Renal cortex interstitium (tissue), 11 donors: ENCODE results near the gene RXRB. TPM values are rescaled to one million over a fixed set of nuclear protein-coding genes. Genes with fewer than 3 reads are reported as not detected.
A peak's percentile ranks its signal among the peaks of the same experiment; 100 is the strongest.
"Not testable (repeated sequence)": the region's sequence is repeated elsewhere in the genome, so short reads cannot be mapped to it uniquely, and the experiment has no call there.

ENCODE experiments used
- DNase-seq, 11 donors: peaks; one replicate each; pipeline ENCODE4 v3.0.0-alpha.2; 2013; ENCODE audit warnings: low read depth in 9 of 11, low spot score in 4 of 11; ENCODE audit errors: extremely low read depth in 1 of 11
- polyA plus RNA-seq, 3 donors: library from polyadenylated mRNA; unstranded; fragments of 120-200 nt; gene quantifications; one replicate each; pipeline ENCODE4 v1.2.1, GENCODE V29; 2013; ENCODE audit not compliant: insufficient read length in 3 of 3

RXRB gene
- polyA plus RNA-seq, 3 donors: 51.1 to 64.5 (median 61.0) TPM

DNA sequence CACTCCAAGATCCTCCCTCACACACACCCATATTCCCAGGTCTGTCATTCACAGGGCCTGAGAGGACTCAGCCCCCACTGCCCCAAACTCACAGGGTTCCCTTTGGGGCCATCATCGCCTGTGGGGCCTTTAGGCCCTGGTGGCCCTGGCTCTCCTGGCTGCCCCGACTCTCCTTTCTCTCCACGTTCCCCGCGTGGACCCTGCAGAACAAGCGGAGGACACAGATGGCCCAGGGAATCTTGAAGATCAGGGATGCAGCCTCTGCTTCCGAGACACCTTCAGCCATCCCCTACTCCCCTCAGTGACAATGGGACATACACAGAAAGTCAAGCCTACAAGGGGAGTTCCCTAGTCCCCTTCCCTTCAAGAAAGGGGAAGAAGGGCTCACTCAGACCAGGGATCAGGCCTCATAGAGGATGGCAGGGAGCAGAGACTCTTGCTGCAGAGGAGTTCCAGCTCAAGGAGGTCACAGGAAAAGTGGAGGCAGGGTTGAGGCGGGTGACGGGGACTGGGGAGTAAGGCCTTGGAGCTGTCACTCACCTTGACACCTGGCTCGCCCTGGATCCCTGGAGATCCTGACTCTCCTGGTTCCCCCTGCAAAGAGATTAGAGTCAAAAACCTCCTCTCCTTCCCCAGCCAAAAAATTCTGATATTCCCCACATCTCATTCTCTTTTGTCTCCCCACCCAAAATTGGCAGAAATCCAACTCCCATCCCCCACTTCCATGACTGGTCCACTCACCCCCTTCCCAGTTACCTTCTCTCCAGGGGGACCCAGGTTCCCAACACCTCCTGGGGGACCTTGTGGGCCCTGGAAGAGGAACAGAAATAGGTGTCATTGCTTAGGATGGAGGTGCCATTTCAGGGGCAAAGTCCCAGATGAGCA lies 30.9 kb downstream of the RXRB start:
- no peak for DNase-seq

DNA sequence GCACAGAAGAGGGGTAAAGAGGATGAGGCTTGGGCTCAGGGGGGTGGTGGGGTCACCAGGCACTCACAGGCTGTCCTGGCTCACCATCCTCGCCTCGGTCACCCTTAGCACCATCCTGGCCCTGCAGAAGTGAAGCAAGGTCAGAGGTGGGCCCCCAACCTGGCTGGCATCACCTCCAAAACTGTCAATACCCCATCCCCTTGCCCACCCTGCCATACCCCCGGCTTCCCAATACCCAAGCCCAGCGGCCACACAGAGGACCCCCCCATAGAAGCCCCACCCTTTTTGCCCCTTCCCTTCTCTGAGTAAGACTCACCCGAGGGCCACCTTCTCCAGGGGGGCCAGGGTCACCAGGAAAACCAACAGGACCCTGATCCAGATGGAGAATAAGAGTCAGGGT lies 31.8 kb downstream of the RXRB start:
- DNase-seq: no peak

DNA sequence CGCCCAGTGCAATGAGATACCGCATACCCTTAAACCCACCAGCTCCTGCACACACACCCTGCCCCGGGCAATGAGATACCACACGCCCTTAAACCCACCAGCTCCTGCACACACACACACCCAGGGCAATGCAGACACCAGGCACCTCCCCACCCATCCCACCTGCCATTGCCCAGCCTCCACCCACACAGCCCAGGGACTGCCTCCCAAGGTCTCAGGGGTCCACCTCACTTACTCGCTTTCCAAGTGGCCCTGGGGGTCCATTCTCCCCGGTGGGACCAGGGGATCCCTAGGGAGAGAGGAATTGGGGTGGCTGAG lies 32.2 kb downstream of the RXRB start:
- DNase-seq: no peak

DNA sequence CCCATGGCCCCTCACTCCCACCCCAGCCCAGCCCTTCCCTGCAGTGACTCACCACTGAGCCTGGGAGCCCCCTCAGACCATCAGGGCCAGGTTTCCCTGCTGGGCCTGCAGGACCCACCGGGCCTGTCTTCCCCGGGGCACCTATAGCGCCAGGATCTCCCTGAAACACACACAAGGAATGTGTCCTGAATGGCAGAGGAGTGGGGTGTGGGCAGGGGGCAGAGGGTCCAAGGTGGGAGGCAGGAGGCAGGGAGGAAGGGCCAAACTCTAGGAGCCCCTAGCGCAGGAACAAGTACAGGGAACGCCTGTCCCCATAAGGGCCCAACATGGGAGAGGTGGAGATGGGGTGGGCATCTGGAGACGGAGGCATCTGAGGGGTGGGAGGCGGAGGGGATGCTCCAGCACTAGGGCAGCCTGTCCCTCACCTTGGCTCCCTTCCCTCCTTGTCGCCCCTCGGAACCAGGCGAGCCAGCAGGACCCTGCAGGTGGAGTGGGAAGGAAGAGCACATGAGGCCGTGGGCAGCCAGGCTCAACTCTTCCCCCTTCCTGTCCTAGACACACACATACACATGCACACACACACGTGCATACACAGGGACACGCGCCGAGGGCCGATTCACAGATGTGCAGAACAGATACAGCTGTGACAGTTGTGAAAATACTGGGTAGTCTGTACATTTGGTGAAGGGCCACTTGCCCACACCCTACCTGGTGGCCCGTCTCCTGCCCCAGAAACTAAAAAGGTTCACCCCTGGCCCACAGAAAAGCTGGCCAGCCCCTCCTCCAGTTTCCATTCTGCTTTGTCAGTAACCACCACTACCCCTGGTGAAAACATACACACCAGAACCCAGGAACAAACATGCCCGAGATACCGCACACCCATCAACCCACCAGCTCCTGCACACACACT lies 32.8 kb downstream of the RXRB start:
- DNase-seq: no peak

DNA sequence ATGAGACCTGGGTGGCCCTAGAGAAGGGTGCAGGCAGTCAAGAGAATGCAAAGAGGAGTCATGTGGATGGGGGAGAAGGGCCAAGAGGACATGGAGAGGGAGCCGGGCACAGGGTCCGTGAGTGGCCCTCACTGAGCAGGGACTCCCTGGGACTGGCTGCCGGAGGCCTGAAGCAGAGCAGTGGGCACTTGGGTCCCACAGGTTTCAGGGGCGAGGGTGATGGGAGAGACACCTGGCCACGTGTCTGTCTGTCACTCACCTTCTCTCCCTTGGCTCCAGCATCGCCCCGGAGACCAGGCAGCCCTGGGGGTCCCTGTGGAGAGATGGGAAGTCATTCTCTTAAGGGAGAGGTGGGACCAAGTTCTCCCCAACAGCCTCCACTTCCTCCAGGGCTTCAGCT lies 33.7 kb downstream of the RXRB start:
- DNase-seq: no peak

DNA sequence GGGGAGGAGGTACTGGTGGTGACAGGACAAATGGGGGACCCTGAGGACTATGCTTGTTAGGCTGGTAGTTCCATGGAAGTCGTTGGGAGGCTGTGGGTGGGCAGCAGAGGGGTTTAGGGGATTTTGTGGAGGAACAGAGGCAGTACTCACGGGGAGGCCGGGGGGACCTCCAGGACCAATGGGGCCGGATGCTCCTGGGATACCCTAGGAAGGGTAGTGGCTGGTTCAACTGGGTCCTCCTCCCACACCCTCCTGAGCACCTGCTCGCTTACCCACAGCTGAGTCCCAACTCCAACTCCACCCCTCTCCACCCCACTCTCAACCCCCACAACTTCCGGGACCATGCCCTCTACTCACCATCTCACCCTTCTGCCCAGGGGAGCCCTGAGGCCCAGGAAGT lies 34.1 kb downstream of the RXRB start:
- no peak for DNase-seq

DNA sequence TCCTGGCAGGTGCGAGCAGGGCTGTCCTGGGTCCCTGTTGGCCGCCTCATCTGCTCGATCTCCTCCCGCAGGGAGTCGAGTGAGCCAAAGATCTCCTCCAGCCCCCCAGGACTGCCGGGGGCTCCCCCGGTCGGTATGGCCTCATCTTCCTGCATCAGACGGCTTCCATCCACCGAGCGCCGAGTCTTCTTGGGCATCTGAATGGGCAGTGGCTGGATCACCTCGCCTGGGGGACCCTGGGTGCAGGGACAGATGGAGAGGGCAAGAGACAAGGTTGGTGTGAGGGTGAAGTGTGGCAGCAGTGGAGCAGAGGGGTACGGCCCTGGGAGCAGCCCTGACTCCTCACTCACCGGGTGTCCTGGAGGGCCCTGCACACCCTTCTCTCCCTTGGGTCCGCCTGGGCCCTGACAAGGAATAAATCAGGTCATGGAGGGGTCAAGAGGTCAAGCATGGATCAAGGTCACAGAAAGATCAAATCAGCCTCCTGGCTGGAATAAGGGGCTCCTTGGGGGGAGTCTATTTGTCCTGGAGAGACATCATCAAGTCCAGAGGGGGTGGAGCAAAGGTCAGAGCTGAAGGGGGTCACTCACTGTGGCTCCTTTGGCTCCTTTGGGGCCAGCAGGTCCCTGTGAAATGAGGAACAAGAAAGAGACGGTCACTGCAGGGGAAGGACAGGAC lies 34.7 kb downstream of the RXRB start:
- DNase-seq: no peak

DNA sequence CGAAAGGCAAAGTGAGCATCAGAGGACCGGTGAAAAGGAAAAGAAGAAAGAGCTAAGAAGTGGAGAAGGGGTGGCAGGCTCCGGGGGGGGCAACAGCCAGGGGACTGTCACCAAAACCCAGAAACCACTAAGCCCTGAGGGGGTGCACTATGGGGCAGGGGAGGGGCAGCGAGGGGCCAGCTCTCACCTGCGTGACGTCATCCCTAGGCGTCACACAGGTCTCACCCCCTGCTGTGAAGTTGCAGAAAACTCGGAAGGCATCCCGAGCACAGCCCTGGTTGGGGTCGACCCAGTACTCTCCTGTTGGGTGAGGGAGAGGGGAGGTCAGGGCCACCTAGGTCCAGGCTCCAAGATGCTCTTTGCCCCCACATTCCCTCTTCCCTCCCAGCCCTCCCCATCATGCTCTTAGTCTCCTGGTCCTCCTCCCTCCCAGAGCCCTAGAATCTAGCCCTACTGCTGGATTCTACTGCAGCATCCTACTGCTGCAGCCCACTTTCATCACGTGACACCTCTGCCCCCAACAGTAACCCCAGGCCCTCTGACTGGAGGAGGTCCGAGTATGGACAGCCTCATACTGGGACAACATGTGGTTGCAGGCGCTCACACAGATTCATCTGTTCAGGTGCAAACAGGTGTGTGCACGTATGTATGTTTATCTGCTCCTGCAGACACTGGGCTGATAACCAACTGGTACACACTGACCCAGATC lies 35.6 kb downstream of the RXRB start:
- DNase-seq: no peak

DNA sequence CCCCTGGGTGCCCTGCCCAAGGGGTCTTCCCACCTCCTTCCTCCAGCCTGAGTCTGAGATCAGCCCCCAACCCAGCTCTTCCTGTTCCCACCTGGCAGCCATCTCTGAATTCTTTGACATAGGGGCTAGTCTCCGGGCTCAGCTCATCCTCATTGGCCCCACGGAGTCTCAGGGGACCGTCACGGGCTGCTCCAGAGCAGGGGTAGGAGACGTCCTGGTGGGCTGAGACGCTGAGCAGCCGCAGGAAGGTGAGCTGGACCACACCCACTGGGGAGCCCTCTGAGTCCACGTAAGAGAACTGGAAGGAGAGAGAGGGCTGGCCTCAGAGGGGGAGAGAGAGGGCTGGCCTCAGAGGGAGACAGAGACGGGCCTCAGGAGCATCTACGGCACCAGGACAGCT lies 36.3 kb downstream of the RXRB start:
- no peak for DNase-seq

DNA sequence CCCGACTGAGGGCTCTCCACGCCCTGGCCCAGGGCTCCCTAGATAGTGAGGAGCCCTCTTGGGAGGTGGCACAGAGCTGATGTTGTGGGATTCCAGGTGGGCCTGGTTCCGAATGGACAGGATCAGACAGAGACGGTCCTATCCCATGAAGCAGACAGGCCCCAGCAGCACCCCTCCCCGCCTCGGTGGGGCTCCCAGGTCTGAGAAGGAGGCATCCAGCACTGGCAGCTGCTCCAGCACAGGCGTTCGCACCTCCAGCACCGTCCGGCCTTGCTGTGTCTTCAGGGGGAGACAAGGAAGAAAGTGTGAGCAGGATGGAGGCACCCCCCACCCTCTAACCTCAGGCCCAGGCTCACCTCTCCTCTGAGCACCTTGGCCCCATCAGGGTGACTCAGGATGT lies 36.9 kb downstream of the RXRB start:
- no peak for DNase-seq

DNA sequence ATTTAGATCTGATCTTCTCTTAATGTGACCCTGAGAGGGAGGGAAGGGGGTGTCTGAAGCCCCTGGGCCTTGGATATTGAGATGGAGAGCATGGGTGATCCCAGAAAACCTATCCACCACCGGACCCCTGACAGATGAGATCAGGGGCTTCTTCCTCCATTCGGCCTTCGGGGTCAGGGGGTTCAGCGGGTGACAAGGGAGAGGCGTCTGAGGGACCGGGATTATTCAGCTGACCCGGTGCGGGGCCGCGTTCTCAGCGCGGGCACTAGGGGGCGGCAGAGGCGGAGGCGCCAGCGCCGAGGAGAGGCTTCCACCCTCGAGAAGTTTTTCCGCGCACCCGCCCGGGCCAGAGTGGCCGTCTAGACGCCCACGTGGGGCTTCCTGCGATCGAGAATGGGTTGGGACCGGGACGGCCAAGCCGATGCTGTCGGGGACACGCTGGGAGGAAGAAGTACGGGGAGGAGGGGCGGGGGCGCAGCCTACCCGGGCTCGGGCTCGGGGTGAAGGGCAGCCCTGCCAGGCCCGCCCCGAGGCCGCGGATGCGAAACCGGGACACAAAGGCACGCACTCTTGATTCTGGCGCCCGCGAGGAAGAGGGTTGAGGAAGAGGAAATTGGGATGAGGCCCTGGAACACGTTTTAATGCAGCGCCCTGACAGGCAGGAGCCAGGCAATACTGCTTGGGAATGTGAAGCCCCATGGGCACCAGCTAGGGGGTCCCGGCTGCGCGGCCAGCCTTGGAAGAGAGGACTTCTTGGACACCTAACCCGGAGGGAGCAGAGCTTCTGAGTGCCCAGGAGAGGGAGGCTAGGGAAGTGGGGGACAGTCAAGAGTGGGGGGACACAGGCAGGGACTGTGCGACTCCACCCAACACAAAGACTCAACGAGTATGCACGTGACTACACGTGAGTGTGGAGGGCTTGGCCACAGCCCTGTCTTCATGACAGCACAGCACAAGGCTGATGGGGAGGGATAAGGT lies 38.8 kb downstream of the RXRB start:
- DNase-seq: peak in 8 of 11 donors; percentile 18 to 62 (median 52)

DNA sequence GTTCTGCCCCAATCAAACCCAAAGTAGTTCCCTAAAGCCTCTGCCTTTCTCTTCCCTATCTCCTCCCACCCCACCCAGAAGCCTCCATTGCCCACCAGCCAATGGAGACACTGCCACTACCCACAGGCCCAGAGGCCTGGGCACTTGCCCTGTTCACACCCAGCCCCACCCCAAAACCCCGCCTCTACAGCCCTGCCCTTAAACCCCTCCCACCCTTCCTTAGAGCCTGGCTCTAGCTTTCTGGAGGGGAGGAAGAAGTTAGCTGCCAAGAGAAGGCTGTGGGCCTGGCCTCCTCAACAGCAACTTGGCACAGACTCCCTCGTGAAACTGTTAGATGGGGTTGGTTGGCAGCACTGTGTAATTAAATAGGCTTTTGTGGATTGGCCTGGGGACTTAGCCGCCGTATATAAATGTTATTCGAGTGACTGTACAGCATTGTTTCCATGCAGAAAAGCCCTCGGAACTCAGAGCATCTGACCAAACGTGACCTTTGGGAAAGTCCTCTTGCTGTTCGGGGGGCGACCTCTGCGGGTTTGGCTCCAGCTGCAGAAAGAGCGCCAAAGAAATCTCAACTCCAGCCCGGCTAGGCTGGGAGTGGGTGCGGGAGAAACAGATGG lies 39.6 kb downstream of the RXRB start:
- DNase-seq: no peak

DNA sequence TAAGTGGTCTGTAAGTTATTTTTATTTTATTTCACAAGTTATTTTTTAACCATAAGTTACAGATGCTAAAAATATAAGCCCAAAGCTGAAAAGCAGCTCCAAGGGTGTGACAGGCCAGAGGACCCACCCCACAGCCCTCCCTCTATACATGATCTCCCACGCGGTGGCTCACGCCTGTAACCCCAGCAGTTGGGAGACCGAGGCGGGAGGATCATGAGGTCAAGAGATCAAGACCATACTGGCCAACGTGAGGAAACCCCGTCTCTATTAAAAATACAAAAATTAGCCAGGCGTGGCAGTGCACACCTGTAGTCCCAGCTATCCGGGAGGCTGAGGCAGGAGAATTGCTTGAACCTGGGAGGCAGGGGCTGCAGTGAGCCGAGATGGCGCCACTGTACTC lies 40.4 kb downstream of the RXRB start:
- DNase-seq: no peak

DNA sequence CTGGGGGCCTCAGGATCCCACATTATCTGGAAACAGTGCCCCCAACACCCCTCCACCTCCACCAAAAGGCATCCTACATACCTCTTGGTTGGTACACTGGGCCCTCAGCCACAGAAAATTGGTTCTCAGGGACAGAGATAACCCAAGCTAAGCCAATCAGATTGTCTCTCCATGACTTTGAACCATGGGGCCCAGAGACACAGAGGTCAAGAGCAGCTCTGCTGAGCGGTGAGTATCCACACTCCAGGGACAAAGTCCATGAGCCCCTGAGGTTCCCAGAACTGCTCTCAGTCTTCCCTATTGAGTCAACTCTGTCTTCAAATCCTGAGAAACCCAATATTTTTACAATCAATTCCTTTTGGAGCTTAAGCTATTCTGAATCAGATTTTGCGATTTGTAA lies 43.5 kb downstream of the RXRB start:
- DNase-seq: no peak

DNA sequence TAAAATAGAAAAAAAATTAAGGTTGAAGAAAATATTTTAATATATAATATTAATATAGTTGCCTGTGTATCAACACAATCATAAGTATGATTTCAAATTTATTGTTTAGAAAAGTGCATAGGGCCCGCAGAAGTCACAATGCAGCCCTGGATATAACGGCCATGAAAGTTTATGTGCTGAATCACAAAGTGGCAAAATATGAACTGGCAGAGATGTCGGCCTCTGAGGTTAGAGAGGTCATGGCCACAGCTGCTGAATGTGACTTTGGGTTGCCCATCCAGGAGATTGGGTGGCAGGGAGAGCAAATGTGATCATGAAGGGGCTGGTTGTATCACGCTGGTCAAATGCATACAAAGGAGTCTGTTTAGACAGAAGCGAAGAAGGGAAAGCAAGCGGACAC lies 43.9 kb downstream of the RXRB start:
- DNase-seq: no peak

DNA sequence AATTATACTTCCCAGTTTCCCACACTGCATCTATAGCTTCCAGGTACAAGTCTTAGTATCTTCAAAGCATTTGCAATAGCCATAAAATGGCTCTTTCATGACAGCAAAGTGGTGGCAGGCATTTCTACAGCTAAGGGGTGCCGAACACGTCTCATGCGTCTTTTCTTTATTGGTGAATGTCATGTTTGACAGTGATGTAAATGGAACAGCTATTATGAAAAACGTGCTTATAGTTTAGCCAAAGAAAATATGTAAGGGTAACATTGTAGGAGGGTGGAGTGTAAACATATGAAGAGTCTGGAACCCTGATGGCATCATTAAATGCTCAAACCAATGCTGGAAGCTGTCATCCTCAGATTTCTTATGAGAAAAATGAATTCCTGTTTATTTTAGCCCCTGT lies 46.1 kb downstream of the RXRB start:
- no peak for DNase-seq

DNA sequence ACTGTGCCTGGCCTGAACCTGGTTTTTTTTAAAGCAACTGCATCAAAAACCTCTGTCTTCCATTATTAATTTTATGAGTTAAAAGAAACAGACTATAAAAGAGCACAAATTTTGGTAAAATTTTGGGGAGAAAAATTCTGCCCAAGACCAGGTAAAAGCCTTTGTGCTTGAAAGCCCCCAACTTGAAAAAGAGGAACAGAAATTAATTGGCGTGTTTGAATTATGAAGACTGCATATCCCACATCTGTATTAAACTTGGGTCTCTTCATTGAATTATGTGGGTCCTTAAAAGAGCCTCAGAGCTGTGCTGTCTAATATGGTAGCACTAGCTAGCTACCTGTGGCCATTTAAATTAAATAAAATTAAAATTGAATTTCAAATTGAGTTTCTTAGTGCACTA lies 49.4 kb downstream of the RXRB start:
- DNase-seq: no peak

DNA sequence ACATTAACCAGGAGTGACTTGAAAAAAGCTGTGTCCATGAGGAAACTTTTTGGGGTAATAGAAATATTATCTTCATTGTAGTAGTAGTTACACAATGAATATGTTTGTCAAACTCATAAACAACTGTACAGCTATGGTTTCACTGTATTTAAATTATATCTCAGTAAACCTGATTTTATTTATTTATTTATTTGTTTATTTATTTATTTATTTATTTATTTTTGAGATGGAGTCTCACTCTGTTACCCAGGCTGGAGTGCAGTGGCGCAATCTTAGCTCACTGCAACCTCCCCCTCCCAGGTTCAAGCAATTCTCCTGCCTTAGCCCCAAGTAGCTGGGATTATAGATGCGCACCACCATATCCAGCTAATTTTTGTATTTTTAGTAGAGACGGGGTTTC lies 49.9 kb downstream of the RXRB start:
- DNase-seq: not testable (repeated sequence)
